Activated CD8-positive, alpha-beta memory T cell treated with anti-CD3 and anti-CD28 coated beads for 24 hours (primary cell): ENCODE data around the gene PDP2.

Source experiments
- DNase-seq: peaks from one replicate; pipeline ENCODE4 v3.0.0-alpha.2; 2020

Gene PDP2

GRCh38 chr16:66939366-66939765 is 59.1 kb downstream of the PDP2 start:
- no peak for DNase-seq

GRCh38 chr16:66940236-66940635 is 59.9 kb downstream of the PDP2 start:
- no peak for DNase-seq
